Measurements from ENCODE around the gene NAA20. TPM values are rescaled to one million over a fixed set of nuclear protein-coding genes. Genes with fewer than 3 reads are reported as not detected.
A peak's percentile ranks its signal among the peaks of the same experiment; 100 is the strongest.

Gene NAA20
- total and polyA plus RNA-seq, 2 donors, result 35.8 to 105 TPM

DNA sequence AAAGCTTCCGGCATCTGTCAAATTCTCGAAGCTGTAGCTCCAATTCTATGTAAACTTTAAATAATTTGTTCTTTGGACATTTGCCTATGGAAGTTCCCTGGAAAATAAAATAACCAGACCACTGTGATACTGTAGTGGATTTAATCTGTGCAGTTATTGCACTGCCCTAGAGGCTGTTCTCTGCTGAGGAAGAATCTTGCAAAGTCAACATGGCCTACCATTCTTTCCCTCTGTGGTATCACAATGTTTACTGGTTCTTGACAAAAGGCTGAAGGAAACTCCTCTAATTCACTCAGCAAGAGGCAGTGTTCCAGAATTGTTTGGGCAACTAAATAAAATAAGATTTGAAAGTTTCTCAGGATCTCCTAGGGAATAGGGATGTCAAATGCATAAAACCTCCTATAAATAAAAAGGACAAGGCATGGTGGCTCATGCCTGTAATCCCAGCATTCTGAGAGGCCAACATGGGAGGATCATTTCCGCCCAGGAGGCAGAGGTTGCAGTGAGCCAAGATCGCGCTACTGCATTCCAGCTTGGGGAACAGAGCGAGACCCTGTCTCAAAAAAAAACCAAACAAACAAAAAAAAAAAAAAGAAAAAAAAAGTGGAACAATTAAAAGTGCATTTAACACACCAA lies 22.7 kb downstream of the NAA20 start:
- no peaks in the 10 kb centered on the region for H3K4me1 ChIP-seq (ENCODE audit: control insufficient read depth in 2 of 2, insufficient read depth in 2 of 2, low read length in 2 of 2)
- no peak overlapping the region for H3K27ac ChIP-seq (ENCODE audit: low read depth in 1 of 2, low read length in 1 of 2)
- DNase-seq (ENCODE audit: low read depth in 6 of 9, low spot score in 9 of 9), result no peak
- 98% methylated on average over 6 of the region's 6 CpGs for WGBS
- no peak overlapping the region for H3K4me3 ChIP-seq (ENCODE audit: low read length in 2 of 2)
- H3K27me3 ChIP-seq (ENCODE audit: control insufficient read depth in 2 of 2, insufficient read depth in 1 of 2, low read length in 1 of 2), result no peaks in the 10 kb centered on the region
- H3K9me3 ChIP-seq (ENCODE audit: control insufficient read depth in 2 of 2, insufficient read depth in 1 of 2, low read length in 1 of 2), result no peaks in the 10 kb centered on the region
- peaks cover 68 to 89% of the 10 kb centered on the region in 2 donors for H3K36me3 ChIP-seq (ENCODE audit: control insufficient read depth in 2 of 2, insufficient read depth in 2 of 2, low read length in 1 of 2)

GRCh38 chr20:20051767-20052073 lies 34.6 kb downstream of the NAA20 start:
- 6% methylated on average over 13 of the region's 13 CpGs for WGBS
- H3K27ac ChIP-seq (ENCODE audit: low read depth in 1 of 2, low read length in 1 of 2), result peak overlapping the region; percentile 83 to 90
- peaks cover 2 to 5% of the 10 kb centered on the region in 2 donors for H3K4me1 ChIP-seq (ENCODE audit: control insufficient read depth in 2 of 2, insufficient read depth in 2 of 2, low read length in 2 of 2)
- peaks cover 20 to 30% of the 10 kb centered on the region in 2 donors for H3K36me3 ChIP-seq (ENCODE audit: control insufficient read depth in 2 of 2, insufficient read depth in 2 of 2, low read length in 1 of 2)
- H3K27me3 ChIP-seq (ENCODE audit: control insufficient read depth in 2 of 2, insufficient read depth in 1 of 2, low read length in 1 of 2), result no peaks in the 10 kb centered on the region
- DNase-seq (ENCODE audit: low read depth in 6 of 9, low spot score in 9 of 9), result no peak
- no peaks in the 10 kb centered on the region for H3K9me3 ChIP-seq (ENCODE audit: control insufficient read depth in 2 of 2, insufficient read depth in 1 of 2, low read length in 1 of 2)
- peak overlapping the region; percentile 94 to 97 for H3K4me3 ChIP-seq (ENCODE audit: low read length in 2 of 2)

- H3K4me3 ChIP-seq (ENCODE audit: low read length in 2 of 2), result peak within 1 kb of the TSS; percentile 94 to 97
- peaks cover 2 to 5% of the 10 kb centered on the region in 2 donors for H3K4me1 ChIP-seq (ENCODE audit: control insufficient read depth in 2 of 2, insufficient read depth in 2 of 2, low read length in 2 of 2)
- peak within 1 kb of the TSS; percentile 83 to 90 for H3K27ac ChIP-seq (ENCODE audit: low read depth in 1 of 2, low read length in 1 of 2)
- DNase-seq (ENCODE audit: low read depth in 6 of 9, low spot score in 9 of 9), result peak; percentile 96 to 100 (median 98)
- no peaks in the 10 kb centered on the region for H3K9me3 ChIP-seq (ENCODE audit: control insufficient read depth in 2 of 2, insufficient read depth in 1 of 2, low read length in 1 of 2)
- H3K27me3 ChIP-seq (ENCODE audit: control insufficient read depth in 2 of 2, insufficient read depth in 1 of 2, low read length in 1 of 2), result no peaks in the 10 kb centered on the region
- WGBS, result under 1% methylated on average over 67 of the region's 67 CpGs
- H3K36me3 ChIP-seq (ENCODE audit: control insufficient read depth in 2 of 2, insufficient read depth in 2 of 2, low read length in 1 of 2), result peaks cover 14 to 26% of the 10 kb centered on the region in 2 donors
Observed at GRCh38 chr20:20052074-20052970, 35.2 kb downstream of the NAA20 start, which contains the start of the genes CFAP61 and CRNKL1. TSS of gene CFAP61 (plus strand) at chr20:20052532. CDS start at chr20:20056654, 4,122 bp downstream. TSS of gene CRNKL1 (minus strand) at chr20:20052466. CDS start at chr20:20052342, 124 bp downstream.

GRCh38 chr20:20060234-20060998 lies 43.3 kb downstream of the NAA20 start:
- no peaks in the 10 kb centered on the region for H3K27me3 ChIP-seq (ENCODE audit: control insufficient read depth in 2 of 2, insufficient read depth in 1 of 2, low read length in 1 of 2)
- no peak overlapping the region for H3K27ac ChIP-seq (ENCODE audit: low read depth in 1 of 2, low read length in 1 of 2)
- H3K4me1 ChIP-seq (ENCODE audit: control insufficient read depth in 2 of 2, insufficient read depth in 2 of 2, low read length in 2 of 2), result no peaks in the 10 kb centered on the region
- H3K9me3 ChIP-seq (ENCODE audit: control insufficient read depth in 2 of 2, insufficient read depth in 1 of 2, low read length in 1 of 2), result no peaks in the 10 kb centered on the region
- H3K36me3 ChIP-seq (ENCODE audit: control insufficient read depth in 2 of 2, insufficient read depth in 2 of 2, low read length in 1 of 2), result no peaks in the 10 kb centered on the region
- DNase-seq (ENCODE audit: low read depth in 6 of 9, low spot score in 9 of 9), result peak in 1 of 9 donors; percentile 21
- 92% methylated on average over 6 of the region's 6 CpGs for WGBS
- no peak overlapping the region for H3K4me3 ChIP-seq (ENCODE audit: low read length in 2 of 2)

DNA sequence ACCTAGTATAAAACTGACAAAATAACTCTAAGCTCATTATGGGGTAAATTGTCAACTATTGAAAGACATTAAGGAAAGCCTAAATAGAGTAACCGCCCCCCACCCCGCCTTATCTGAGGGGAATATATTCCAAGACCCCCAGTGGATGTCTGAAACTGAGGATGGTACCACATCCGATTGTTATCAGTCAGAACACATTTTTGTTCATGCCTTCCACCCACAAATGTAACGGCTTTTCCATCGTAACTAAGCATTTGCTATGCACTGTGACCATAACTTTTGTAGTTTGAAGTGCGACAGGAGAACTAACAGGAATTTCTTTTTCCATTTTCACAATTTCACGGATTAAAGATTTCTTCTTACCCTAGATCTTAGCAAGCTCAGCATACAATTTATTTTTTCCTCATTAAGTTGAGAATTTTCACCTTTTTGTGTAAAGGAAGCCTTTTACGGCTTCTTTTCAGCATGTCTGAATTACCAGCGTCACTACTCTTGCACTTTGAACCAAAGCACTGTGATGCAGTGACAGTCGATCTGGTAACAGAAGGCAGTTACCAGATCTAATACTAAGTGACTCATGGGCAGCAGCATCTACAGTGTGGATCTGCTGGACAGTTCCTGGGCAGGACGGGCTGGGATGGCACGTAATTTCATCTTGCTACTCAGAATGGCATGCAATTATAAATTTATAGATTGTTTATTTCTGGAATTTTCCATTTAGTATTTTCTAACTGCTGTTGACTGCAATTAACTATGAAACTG lies 47.0 kb downstream of the NAA20 start:
- H3K27me3 ChIP-seq (ENCODE audit: control insufficient read depth in 2 of 2, insufficient read depth in 1 of 2, low read length in 1 of 2), result no peaks in the 10 kb centered on the region
- 68% methylated on average over 12 of the region's 12 CpGs for WGBS
- DNase-seq (ENCODE audit: low read depth in 6 of 9, low spot score in 9 of 9), result no peak
- H3K9me3 ChIP-seq (ENCODE audit: control insufficient read depth in 2 of 2, insufficient read depth in 1 of 2, low read length in 1 of 2), result no peaks in the 10 kb centered on the region
- H3K27ac ChIP-seq (ENCODE audit: low read depth in 1 of 2, low read length in 1 of 2), result no peak overlapping the region
- no peaks in the 10 kb centered on the region for H3K4me1 ChIP-seq (ENCODE audit: control insufficient read depth in 2 of 2, insufficient read depth in 2 of 2, low read length in 2 of 2)
- H3K36me3 ChIP-seq (ENCODE audit: control insufficient read depth in 2 of 2, insufficient read depth in 2 of 2, low read length in 1 of 2), result no peaks in the 10 kb centered on the region
- no peak overlapping the region for H3K4me3 ChIP-seq (ENCODE audit: low read length in 2 of 2)

DNA sequence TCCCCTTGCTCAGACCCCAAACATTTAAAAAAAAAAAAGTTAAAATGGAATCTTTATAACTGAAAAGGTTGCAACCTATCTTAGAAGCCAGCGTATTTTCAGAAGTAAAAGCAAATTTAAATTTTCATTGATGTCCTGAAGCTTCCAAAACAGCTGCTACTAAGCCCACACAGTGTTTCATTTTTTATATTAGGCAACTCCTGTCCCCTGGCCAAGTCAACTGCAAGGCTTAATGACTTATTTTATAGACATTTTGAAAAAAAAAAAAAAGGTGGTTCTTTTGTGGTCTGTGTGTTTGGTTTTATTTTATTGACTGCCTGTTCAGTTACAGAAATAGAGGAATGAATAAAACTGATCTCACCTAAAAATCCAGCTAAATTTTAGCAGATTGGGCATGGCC lies 48.2 kb downstream of the NAA20 start:
- WGBS, result 86% methylated on average over 1 of the region's 1 CpG
- DNase-seq (ENCODE audit: low read depth in 6 of 9, low spot score in 9 of 9), result no peak

DNA sequence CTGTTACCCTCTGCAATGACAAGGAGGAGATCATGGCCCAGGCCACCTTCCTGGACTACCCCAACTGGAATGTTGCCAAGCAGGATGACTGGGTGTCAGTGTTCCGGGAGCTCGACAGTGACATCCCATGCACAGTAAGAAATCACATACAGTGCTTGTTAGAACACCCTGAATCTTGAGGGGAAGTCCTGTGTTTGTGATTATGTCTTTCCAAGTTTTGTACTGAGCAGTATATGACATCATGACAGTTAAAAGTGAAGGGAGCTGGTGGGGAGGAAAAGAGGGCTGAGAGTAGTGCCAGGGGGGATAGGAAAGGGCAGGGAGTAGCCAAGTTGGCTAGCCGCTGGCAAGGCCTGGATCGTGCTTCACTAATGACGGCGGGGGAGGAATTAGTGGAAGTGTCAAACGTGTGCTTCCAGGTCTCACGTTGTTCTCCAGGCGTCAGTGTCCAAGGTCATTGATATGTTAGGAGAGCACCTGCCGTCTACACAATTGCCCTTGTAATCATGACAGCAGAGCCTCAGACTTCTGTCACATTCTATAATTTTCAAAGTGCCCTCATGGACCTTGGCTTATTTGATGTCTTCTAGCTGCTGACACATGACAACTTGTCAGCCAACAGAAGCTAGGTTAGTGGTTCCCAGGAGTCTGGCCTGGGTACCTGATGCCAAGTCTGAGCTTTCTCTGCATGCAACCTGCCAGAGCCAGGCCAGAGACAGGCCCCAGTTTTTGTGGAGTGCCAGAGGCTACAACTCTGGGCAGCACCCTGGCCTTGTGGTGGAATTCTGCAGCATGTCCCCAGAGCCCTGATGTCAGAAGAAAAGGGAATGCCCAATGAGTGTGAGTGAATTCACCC lies 53.9 kb downstream of the NAA20 start:
- H3K27me3 ChIP-seq (ENCODE audit: control insufficient read depth in 2 of 2, insufficient read depth in 1 of 2, low read length in 1 of 2), result no peaks in the 10 kb centered on the region
- H3K9me3 ChIP-seq (ENCODE audit: control insufficient read depth in 2 of 2, insufficient read depth in 1 of 2, low read length in 1 of 2), result no peaks in the 10 kb centered on the region
- no peak for DNase-seq (ENCODE audit: low read depth in 6 of 9, low spot score in 9 of 9)
- WGBS, result 79% methylated on average over 10 of the region's 10 CpGs
- no peaks in the 10 kb centered on the region for H3K4me1 ChIP-seq (ENCODE audit: control insufficient read depth in 2 of 2, insufficient read depth in 2 of 2, low read length in 2 of 2)
- H3K27ac ChIP-seq (ENCODE audit: low read depth in 1 of 2, low read length in 1 of 2), result no peak overlapping the region
- no peaks in the 10 kb centered on the region for H3K36me3 ChIP-seq (ENCODE audit: control insufficient read depth in 2 of 2, insufficient read depth in 2 of 2, low read length in 1 of 2)
- H3K4me3 ChIP-seq (ENCODE audit: low read length in 2 of 2), result no peak overlapping the region

More for the DNA sequence above, 48.2 kb downstream of the NAA20 start:
- Histone ChIP-seq H3K27ac (ENCODE audit: low read depth in 1 of 2, low read length in 1 of 2) (no peak overlapping the region), H3K36me3 (ENCODE audit: control insufficient read depth in 2 of 2, insufficient read depth in 2 of 2, low read length in 1 of 2) (no peaks in the 10 kb centered on the region), H3K9me3 (ENCODE audit: control insufficient read depth in 2 of 2, insufficient read depth in 1 of 2, low read length in 1 of 2) (no peaks in the 10 kb centered on the region), H3K27me3 (ENCODE audit: control insufficient read depth in 2 of 2, insufficient read depth in 1 of 2, low read length in 1 of 2) (no peaks in the 10 kb centered on the region), H3K4me3 (ENCODE audit: low read length in 2 of 2) (no peak overlapping the region), H3K4me1 (ENCODE audit: control insufficient read depth in 2 of 2, insufficient read depth in 2 of 2, low read length in 2 of 2) (no peaks in the 10 kb centered on the region)

- Histone ChIP-seq H3K36me3 (ENCODE audit: control insufficient read depth in 2 of 2, insufficient read depth in 2 of 2, low read length in 1 of 2) (no peaks in the 10 kb centered on the region), H3K4me3 (ENCODE audit: low read length in 2 of 2) (no peak overlapping the region), H3K27me3 (ENCODE audit: control insufficient read depth in 2 of 2, insufficient read depth in 1 of 2, low read length in 1 of 2) (no peaks in the 10 kb centered on the region), H3K27ac (ENCODE audit: low read depth in 1 of 2, low read length in 1 of 2) (no peak overlapping the region), H3K4me1 (ENCODE audit: control insufficient read depth in 2 of 2, insufficient read depth in 2 of 2, low read length in 2 of 2) (no peaks in the 10 kb centered on the region), H3K9me3 (ENCODE audit: control insufficient read depth in 2 of 2, insufficient read depth in 1 of 2, low read length in 1 of 2) (no peaks in the 10 kb centered on the region)
- WGBS, result 91% methylated on average over 15 of the region's 15 CpGs
- DNase-seq (ENCODE audit: low read depth in 6 of 9, low spot score in 9 of 9), result no peak
Observed at GRCh38 chr20:20073801-20074371, 56.7 kb downstream of the NAA20 start.

All from thymus (tissue), 11 donors.